Measurements from ENCODE around the gene MDC1. TPM values are rescaled to one million over a fixed set of nuclear protein-coding genes. Genes with fewer than 3 reads are reported as not detected.

The MDC1 gene
- total RNA-seq, 3 donors from 2014 or later (not counting 1 experiment from before 2014, with no cell fraction given): 61.2 to 77.0 (median 64.5) TPM

GRCh38 chr6:30657454-30657853 is 59.6 kb downstream of the MDC1 start:
- no peak for TF ChIP-seq CTCF (IDR thresholded peaks at IDR 0.05)
- Mint-ChIP-seq H3K27ac (no peak overlapping the region), H3K36me3 (peaks cover 30% of the 10 kb centered on the region), H3K27me3 (ENCODE audit: low read depth in 2 of 2) (no peaks in the 10 kb centered on the region), H3K4me1 (no peaks in the 10 kb centered on the region), H3K4me3 (no peak overlapping the region), H3K9me3 (no peaks in the 10 kb centered on the region)
- Histone ChIP-seq H3K36me3 (ENCODE audit: control insufficient read depth, insufficient read depth, low read length) (peaks cover 90% of the 10 kb centered on the region), H3K9me3 (ENCODE audit: control insufficient read depth, insufficient read depth, low read length) (no peaks in the 10 kb centered on the region), H3K27me3 (ENCODE audit: control insufficient read depth, insufficient read depth, low read length) (no peaks in the 10 kb centered on the region), H3K4me3 (ENCODE audit: low read length) (no peak overlapping the region), H3K27ac (ENCODE audit: low read length) (no peak overlapping the region), H3K4me1 (ENCODE audit: control insufficient read depth, insufficient read depth, low read length) (no peaks in the 10 kb centered on the region)
- intact Hi-C loops (cut with micrococcal nuclease): no loop called here
- DNase-seq: no peak
- ATAC-seq: no peak

- peaks cover 89% of the 10 kb centered on the region for H3K36me3 ChIP-seq (ENCODE audit: control insufficient read depth, insufficient read depth, low read length)
- Mint-ChIP-seq H3K4me3 (no peak overlapping the region), H3K36me3 (peaks cover 20% of the 10 kb centered on the region), H3K9me3 (no peaks in the 10 kb centered on the region), H3K27me3 (ENCODE audit: low read depth in 2 of 2) (no peaks in the 10 kb centered on the region), H3K27ac (no peak overlapping the region), H3K4me1 (no peaks in the 10 kb centered on the region)
- TF ChIP-seq CTCF (IDR thresholded peaks at IDR 0.05): no peak
- H3K4me1 ChIP-seq (ENCODE audit: control insufficient read depth, insufficient read depth, low read length): no peaks in the 10 kb centered on the region
- intact Hi-C loops (cut with micrococcal nuclease): no loop called here
- H3K27me3 ChIP-seq (ENCODE audit: control insufficient read depth, insufficient read depth, low read length): no peaks in the 10 kb centered on the region
- no peak overlapping the region for H3K4me3 ChIP-seq (ENCODE audit: low read length)
- no peaks in the 10 kb centered on the region for H3K9me3 ChIP-seq (ENCODE audit: control insufficient read depth, insufficient read depth, low read length)
- H3K27ac ChIP-seq (ENCODE audit: low read length): no peak overlapping the region
- DNase-seq (no peak), ATAC-seq (no peak)
- WGBS (ENCODE audit: insufficient coverage): 83% methylated on average over 7 of the region's 7 CpGs
These were observed 60.6 kb downstream of the MDC1 start for GRCh38 chr6:30656513-30656912.

- intact Hi-C loops (cut with micrococcal nuclease): no loop called here
- DNase-seq (no peak), ATAC-seq (no peak)
- Mint-ChIP-seq H3K36me3 (peaks cover 18% of the 10 kb centered on the region), H3K4me3 (no peak overlapping the region), H3K4me1 (no peaks in the 10 kb centered on the region), H3K27ac (peak overlapping the region in 1 of 2 donors; percentile 35), H3K27me3 (ENCODE audit: low read depth in 2 of 2) (no peaks in the 10 kb centered on the region), H3K9me3 (no peaks in the 10 kb centered on the region)
- 99% methylated on average over 3 of the region's 3 CpGs for WGBS (ENCODE audit: insufficient coverage)
- Histone ChIP-seq H3K9me3 (ENCODE audit: control insufficient read depth, insufficient read depth, low read length) (no peaks in the 10 kb centered on the region), H3K4me3 (ENCODE audit: low read length) (no peak overlapping the region), H3K27ac (ENCODE audit: low read length) (no peak overlapping the region), H3K36me3 (ENCODE audit: control insufficient read depth, insufficient read depth, low read length) (peaks cover 91% of the 10 kb centered on the region), H3K4me1 (ENCODE audit: control insufficient read depth, insufficient read depth, low read length) (no peaks in the 10 kb centered on the region), H3K27me3 (ENCODE audit: control insufficient read depth, insufficient read depth, low read length) (no peaks in the 10 kb centered on the region)
- TF ChIP-seq CTCF (IDR thresholded peaks at IDR 0.05): no peak
These were observed 61.4 kb downstream of the MDC1 start for GRCh38 chr6:30655743-30656094.

All from natural killer cell (primary cell).